NCI-H2227 (cell line): ENCODE data around the gene TUBA4A.
A peak's percentile ranks its signal among the peaks of the same experiment; 100 is the strongest.
"Not testable (repeated sequence)": the region's sequence is repeated elsewhere in the genome, so short reads cannot be mapped to it uniquely, and the experiment has no call there.

Experiments used
- DNase-seq: peaks from one replicate; lab custom pipeline; 2025; ENCODE audit not compliant: unreplicated experiment; lab: John Stamatoyannopoulos, UW

The TUBA4A gene

GRCh38 chr2:219269362-219270054 lies 15.8 kb upstream of the TUBA4A start:
- DNase-seq, result peak; percentile 79

GRCh38 chr2:219268294-219268693 lies 14.6 kb upstream of the TUBA4A start:
- DNase-seq, result no peak

GRCh38 chr2:219266886-219267285 lies 13.2 kb upstream of the TUBA4A start:
- no peak for DNase-seq

- no peak for DNase-seq
Observed at GRCh38 chr2:219266232-219266631, 12.5 kb upstream of the TUBA4A start.

GRCh38 chr2:219261024-219261855 lies 7.5 kb upstream of the TUBA4A start:
- no peak for DNase-seq

- DNase-seq, result not testable (repeated sequence)
Observed at GRCh38 chr2:219258942-219259341, 5.2 kb upstream of the TUBA4A start.

GRCh38 chr2:219254590-219255201 lies 978 bp upstream of the TUBA4A start:
- DNase-seq, result no peak

- peak; percentile 15 for DNase-seq
Observed at GRCh38 chr2:219252900-219253752, 592 bp downstream of the TUBA4A start, which contains the start of gene TUBA4B. TUBA4B (plus strand) TSS chr2:219253243; CDS start chr2:219253408, 165 bp downstream.

- DNase-seq, result no peak
Observed at GRCh38 chr2:219252570-219252899, 1.2 kb downstream of the TUBA4A start.

GRCh38 chr2:219252084-219252483 lies 1.6 kb downstream of the TUBA4A start:
- DNase-seq, result no peak

- no peak for DNase-seq
Observed at GRCh38 chr2:219251656-219252055, 2.1 kb downstream of the TUBA4A start.

GRCh38 chr2:219250049-219250781 lies 3.5 kb downstream of the TUBA4A start:
- DNase-seq, result no peak

- no peak for DNase-seq
Observed at GRCh38 chr2:219249203-219249980, 4.3 kb downstream of the TUBA4A start.

- DNase-seq, result no peak
Observed at GRCh38 chr2:219248845-219249202, 4.9 kb downstream of the TUBA4A start.

GRCh38 chr2:219247678-219248642 lies 5.8 kb downstream of the TUBA4A start:
- DNase-seq, result no peak

GRCh38 chr2:219246559-219246958 lies 7.2 kb downstream of the TUBA4A start:
- DNase-seq, result no peak

- DNase-seq, result no peak
Observed at GRCh38 chr2:219245899-219246230, 7.9 kb downstream of the TUBA4A start.

- DNase-seq, result peak; percentile 97
Observed at GRCh38 chr2:219245148-219245898, 8.4 kb downstream of the TUBA4A start, which contains the start of the genes GLB1L and STK16. GLB1L (minus strand) TSS chr2:219245444; CDS start chr2:219243573, 1,871 bp downstream. STK16 (plus strand) TSS chr2:219245479; CDS start chr2:219246000, 521 bp downstream.
